GM12878 (cell line): ENCODE results near the gene TIMM29. TPM values are rescaled to one million over a fixed set of nuclear protein-coding genes. Genes with fewer than 3 reads are reported as not detected.

Experiments used
- ATAC-seq: fragments of 200-7000 bp; cut with Tn5 transposase; 3 replicates; pipeline ENCODE4 v1.9.1; 2020; ENCODE audit warnings: mild to moderate bottlenecking, moderate library complexity
- BruUV-seq: library from RNA; stranded (reverse); fragments of 400-500 nt; replicated peaks from 2 replicates; lab custom pipeline; 2021; lab: Mats Ljungman, UMichigan
- CTCF ChIA-PET: fragments of 300-600 bp; sonication (Branson Sonifier 250); formaldehyde crosslinking; extraction: SDS; loops from one replicate; lab custom pipeline; 2021; ENCODE audit warnings: inconsistent platforms; lab: Yijun Ruan, JAX
- POLR2A ChIA-PET: fragments of 350-600 bp; formaldehyde crosslinking; extraction: SDS; loops from one replicate; lab custom pipeline; 2021; ENCODE audit warnings: inconsistent platforms; lab: Charles Lee
- RAD21 ChIA-PET: fragments of 300-600 bp; sonication (Branson Sonifier 250); formaldehyde crosslinking; loops from one replicate; lab custom pipeline; 2023; ENCODE audit warnings: antibody characterized with exemption; ENCODE audit not compliant: unreplicated experiment; lab: Charles Lee
- SMC1A ChIA-PET: fragments of 300-600 bp; sonication (Branson Sonifier 250); formaldehyde crosslinking; loops from one replicate; lab custom pipeline; 2023; ENCODE audit not compliant: unreplicated experiment, uncharacterized antibody; lab: Charles Lee
- DNase-seq: peaks from one replicate; pipeline ENCODE4 v3.0.0-alpha.2; 2011; ENCODE audit warnings: low read depth, low spot score
- FAIRE-seq: peaks from 3 replicates; lab custom pipeline; 2011; peaks lifted over from hg19 to GRCh38; lab: Jason Lieb, UNC
- H2AFZ ChIP-seq: 2 replicates; pipeline ENCODE4 v1.6.0; 2011; ENCODE audit warnings: low read depth, low read length, control low read depth; ENCODE audit not compliant: control insufficient read depth
- H3K27ac ChIP-seq: 2 replicates; pipeline ENCODE4 v1.5.1; 2011; ENCODE audit warnings: control low read depth; ENCODE audit not compliant: control insufficient read depth, insufficient read depth
- H3K27me3 ChIP-seq, 2 experiments: replicated peaks in 1 of 2; 2 replicates each; pipeline versions ENCODE4 v1.6.0 to v1.6.1; 2011; ENCODE audit warnings: low read length in 1 of 2; ENCODE audit not compliant: control insufficient read depth in 2 of 2, insufficient read depth in 2 of 2
- H3K36me3 ChIP-seq, 2 experiments: 2 replicates each; pipeline ENCODE4 v1.5.1; 2011; ENCODE audit warnings: low read length in 1 of 2; ENCODE audit not compliant: control insufficient read depth in 2 of 2, insufficient read depth in 2 of 2
- H3K4me1 ChIP-seq: 2 replicates; pipeline ENCODE4 v1.6.1; 2011; ENCODE audit warnings: mild to moderate bottlenecking, low read length, moderate library complexity, mixed read lengths; ENCODE audit not compliant: control insufficient read depth, insufficient read depth
- H3K4me2 ChIP-seq: 2 replicates; pipeline ENCODE4 v1.6.0; 2011; ENCODE audit warnings: control low read depth; ENCODE audit not compliant: control insufficient read depth, insufficient read depth
- H3K4me3 ChIP-seq: fragments of 200-600 bp; sonication (generic); 2 replicates; pipeline ENCODE4 v1.5.1; 2016
- H3K79me2 ChIP-seq: 2 replicates; pipeline ENCODE4 v1.6.0; 2011; ENCODE audit warnings: low read length; ENCODE audit not compliant: control insufficient read depth, insufficient read depth
- H3K9ac ChIP-seq: 2 replicates; pipeline ENCODE4 v1.8.0; 2011; ENCODE audit warnings: low read length, control low read depth, mixed read lengths; ENCODE audit not compliant: control insufficient read depth, insufficient read depth
- H3K9me3 ChIP-seq: replicated peaks from 3 replicates; pipeline ENCODE4 v1.5.1; 2011; ENCODE audit warnings: mild to moderate bottlenecking, low read length; ENCODE audit not compliant: control insufficient read depth, insufficient read depth
- H4K20me1 ChIP-seq: 2 replicates; pipeline ENCODE4 v1.6.0; 2011; ENCODE audit not compliant: control insufficient read depth, insufficient read depth
- GABPA ChIP-seq: IDR thresholded peaks from 2 replicates; pipeline ENCODE4 v1.6.1; 2014; ENCODE audit warnings: antibody characterized with exemption, low read depth, mild to moderate bottlenecking, inconsistent platforms
- KLF5 ChIP-seq: fragments of 450-650 bp; IDR thresholded peaks from 2 replicates; pipeline ENCODE4 v1.6.1; 2014; ENCODE audit warnings: mild to moderate bottlenecking; ENCODE audit not compliant: partially characterized antibody
- POLR2A ChIP-seq: IDR thresholded peaks from 2 replicates; pipeline ENCODE4 v1.6.1; 2011; ENCODE audit warnings: low read depth, mild to moderate bottlenecking, low read length
- RFX5 ChIP-seq: IDR thresholded peaks from 2 replicates; pipeline ENCODE4 v1.6.1; 2011; ENCODE audit warnings: low read depth, low read length, improper control_type of control experiment
- ZNF622 ChIP-seq: fragments of 450-650 bp; IDR thresholded peaks from 2 replicates; pipeline ENCODE4 v1.6.1; 2017; ENCODE audit warnings: mild to moderate bottlenecking, inconsistent platforms
- WGBS: methylation state at CpG from one replicate; pipeline ENCODE4 v1.1.6; 2016; ENCODE audit warnings: low lambda C conversion rate; ENCODE audit not compliant: insufficient replicate concordance, insufficient coverage; ENCODE audit errors: missing lambda C conversion rate; 5-methylcytosine and 5-hydroxymethylcytosine counted together
- in situ Hi-C: fragments of 300-500 bp; cut with MboI; formaldehyde crosslinking; loops from 9 replicates; pipeline ENCODE4 v1.14.3; 2018; ENCODE audit warnings: mixed read lengths
- intact Hi-C: fragments of 100-400 bp; cut with micrococcal nuclease; formaldehyde crosslinking; loops from one replicate; pipeline ENCODE4 v1.14.2; 2022; ENCODE audit not compliant: unreplicated experiment
- polyA plus RNA-seq, 11 experiments: library from polyadenylated mRNA; depleted of rRNA in 4 of 11; unstranded in 6 of 11; stranded (reverse) in 5 of 11; fragments of >200 nt; fragmentation: Nextera tagmentation in 4 of 11; fragmentation: Illumina TruSeq in 1 of 11; extraction: Ambion mirVana in 4 of 11; extraction: Trizol in 1 of 11; gene quantifications; 1 replicate in 1 of 11; 2 replicates in 10 of 11; pipeline versions ENCODE4 v1.2.1 to v1.2.3, GENCODE V29; 2011 to 2016; ENCODE audit warnings: inconsistent platforms in 2 of 11, missing spikeins in 2 of 11, low read depth in 1 of 11
- total RNA-seq, 4 experiments: library from RNA; depleted of rRNA in 3 of 4; stranded (reverse); fragments of >200 nt in 3 of 4; fragmentation: Illumina TruSeq in 1 of 4; extraction: Trizol in 1 of 4; gene quantifications; 2 replicates each; pipeline versions ENCODE4 v1.2.1 to v1.2.3, GENCODE V29; 2013 to 2021

Gene TIMM29
- total and polyA plus RNA-seq, 10 of the 15 experiments (the other 5 are each of a cell fraction or from before 2014, with no cell fraction given): 2.4 to 27.9 (median 13.5) TPM

GRCh38 chr19:10977742-10978092 is 49.1 kb downstream of the TIMM29 start:
- Histone ChIP-seq H3K4me1 (peaks cover 30% of the 10 kb centered on the region), H3K9me3 (peaks cover 1% of the 10 kb centered on the region; the same call in 1 of the 3 replicates), H3K36me3 (peaks cover 8 to 11% of the 10 kb centered on the region in 2 experiments; a peak in 3 of 4 replicates), H3K4me3 (no peak overlapping the region), H3K9ac (no peak overlapping the region), H3K4me2 (no peak overlapping the region), H3K27ac (no peak overlapping the region), H3K79me2 (peaks cover 78% of the 10 kb centered on the region)
- DNase-seq: no peak
- ChIA-PET RAD21 (interaction anchor here (2.8 kb wide), 1 partner anchor 11 kb away, joined by 10 read pairs; no protein-coding TSS in a partner anchor), SMC1A (no interaction called here), POLR2A (no interaction called here), CTCF (no interaction called here)
- intact Hi-C loops (no loop called here), in situ Hi-C loops (no loop called here)
- ATAC-seq: no peak
- TF ChIP-seq GABPA (no peak), ZNF622 (no peak), KLF5 (no peak), RFX5 (no peak), POLR2A (0 out of 2 replicates have a peak, but pooled peaks have one; percentile 38)
- TF ChIP-seq, all 136 proteins: peak for 1
- FAIRE-seq: no peak
- Histone ChIP-seq H3K27me3 (no peaks in the 10 kb centered on the region), H2AFZ (no peak overlapping the region), H4K20me1 (peaks cover 4% of the 10 kb centered on the region)
- 50% methylated on average over 5 of the region's 5 CpGs for WGBS
- BruUV-seq: no TSS peak

Other genes starting within 250 kb of the TIMM29 start
Only the 7 nearest of the 9 such genes appear.
- 56.8 and 68.7 TPM in 2 replicates for gene DNM2, start 210.7 kb upstream of the TIMM29 start, total RNA-seq (2014; rRNA removed)
- 53.0 and 58.9 TPM in 2 replicates for gene DNM2, start 210.7 kb upstream of the TIMM29 start, total RNA-seq (2014; rRNA removed; fragmentation: Illumina TruSeq; extraction: Trizol)
- 128 and 146 TPM in 2 replicates for gene DNM2, start 210.7 kb upstream of the TIMM29 start, total RNA-seq (2021)
- gene DNM2, start 210.7 kb upstream of the TIMM29 start, polyA plus RNA-seq (2011; rRNA removed): 22.8 and 47.4 TPM in 2 replicates
- 54.5 and 69.2 TPM in 2 replicates for gene DNM2, start 210.7 kb upstream of the TIMM29 start, polyA plus RNA-seq (2014; fragmentation: Illumina TruSeq; extraction: Trizol)
- 1 to 10 TPM; 1.2 to 3.4 TPM for gene DNM2, start 210.7 kb upstream of the TIMM29 start, polyA plus RNA-seq (2014; fragmentation: Nextera tagmentation; extraction: Ambion mirVana)
- 93.1 and 113 TPM in 2 replicates for gene DNM2, start 210.7 kb upstream of the TIMM29 start, polyA plus RNA-seq (2014; rRNA removed)
- gene DNM2, start 210.7 kb upstream of the TIMM29 start, polyA plus RNA-seq (2016; fragmentation: Nextera tagmentation; extraction: Ambion mirVana): 100 to 1,000 TPM in 1 of 2 experiments, 10 to 100 TPM in 1; 98.3 to 100 TPM
- gene TMED1, start 92.6 kb upstream of the TIMM29 start, total RNA-seq (2014; rRNA removed): 14.9 TPM in 2 replicates
- 9.1 and 9.2 TPM in 2 replicates for gene TMED1, start 92.6 kb upstream of the TIMM29 start, total RNA-seq (2014; rRNA removed; fragmentation: Illumina TruSeq; extraction: Trizol)
- gene TMED1, start 92.6 kb upstream of the TIMM29 start, total RNA-seq (2021): 15.7 and 15.8 TPM in 2 replicates
- 11.2 and 15.7 TPM in 2 replicates for gene TMED1, start 92.6 kb upstream of the TIMM29 start, polyA plus RNA-seq (2011; rRNA removed)
- 2.6 and 4.1 TPM in 2 replicates for gene TMED1, start 92.6 kb upstream of the TIMM29 start, polyA plus RNA-seq (2014; fragmentation: Illumina TruSeq; extraction: Trizol)
- 1 to 10 TPM in 1 of 2 experiments, under 1 TPM in 1; 0.60 to 2.8 TPM for gene TMED1, start 92.6 kb upstream of the TIMM29 start, polyA plus RNA-seq (2014; fragmentation: Nextera tagmentation; extraction: Ambion mirVana)
- 9.8 and 12.2 TPM in 2 replicates for gene TMED1, start 92.6 kb upstream of the TIMM29 start, polyA plus RNA-seq (2014; rRNA removed)
- gene TMED1, start 92.6 kb upstream of the TIMM29 start, polyA plus RNA-seq (2016; fragmentation: Nextera tagmentation; extraction: Ambion mirVana): 10 to 100 TPM; 22.9 to 23.1 TPM
- 6.5 and 6.9 TPM in 2 replicates for gene C19orf38, start 80.4 kb upstream of the TIMM29 start, total RNA-seq (2014; rRNA removed)
- 7.5 and 7.6 TPM in 2 replicates for gene C19orf38, start 80.4 kb upstream of the TIMM29 start, total RNA-seq (2014; rRNA removed; fragmentation: Illumina TruSeq; extraction: Trizol)
- gene C19orf38, start 80.4 kb upstream of the TIMM29 start, total RNA-seq (2021): 5.3 and 6.5 TPM in 2 replicates
- gene C19orf38, start 80.4 kb upstream of the TIMM29 start, polyA plus RNA-seq (2011; rRNA removed): 1.8 and 3.0 TPM in 2 replicates
- gene C19orf38, start 80.4 kb upstream of the TIMM29 start, polyA plus RNA-seq (2014; fragmentation: Illumina TruSeq; extraction: Trizol): 2.4 and 6.0 TPM in 2 replicates
- gene C19orf38, start 80.4 kb upstream of the TIMM29 start, polyA plus RNA-seq (2014; fragmentation: Nextera tagmentation; extraction: Ambion mirVana): 1 to 10 TPM; 2.6 to 4.8 TPM
- 6.3 and 6.7 TPM in 2 replicates for gene C19orf38, start 80.4 kb upstream of the TIMM29 start, polyA plus RNA-seq (2014; rRNA removed)
- gene C19orf38, start 80.4 kb upstream of the TIMM29 start, polyA plus RNA-seq (2016; fragmentation: Nextera tagmentation; extraction: Ambion mirVana): 1 to 10 TPM; 4.2 to 4.8 TPM
- gene CARM1, start 57.3 kb upstream of the TIMM29 start, total RNA-seq (2014; rRNA removed): 44.0 and 56.8 TPM in 2 replicates
- gene CARM1, start 57.3 kb upstream of the TIMM29 start, total RNA-seq (2014; rRNA removed; fragmentation: Illumina TruSeq; extraction: Trizol): 26.8 and 30.9 TPM in 2 replicates
- gene CARM1, start 57.3 kb upstream of the TIMM29 start, total RNA-seq (2021): 115 and 116 TPM in 2 replicates
- 17.7 and 48.6 TPM in 2 replicates for gene CARM1, start 57.3 kb upstream of the TIMM29 start, polyA plus RNA-seq (2011; rRNA removed)
- gene CARM1, start 57.3 kb upstream of the TIMM29 start, polyA plus RNA-seq (2014; fragmentation: Illumina TruSeq; extraction: Trizol): 33.0 and 63.5 TPM in 2 replicates
- gene CARM1, start 57.3 kb upstream of the TIMM29 start, polyA plus RNA-seq (2014; fragmentation: Nextera tagmentation; extraction: Ambion mirVana): under 1 TPM; 0.45 to 0.49 TPM
- gene CARM1, start 57.3 kb upstream of the TIMM29 start, polyA plus RNA-seq (2014; rRNA removed): 95.6 and 113 TPM in 2 replicates
- 10 to 100 TPM; 10.1 to 12.0 TPM for gene CARM1, start 57.3 kb upstream of the TIMM29 start, polyA plus RNA-seq (2016; fragmentation: Nextera tagmentation; extraction: Ambion mirVana)
- 33.4 and 36.4 TPM in 2 replicates for gene YIPF2, start 172 bp upstream of the TIMM29 start, total RNA-seq (2014; rRNA removed)
- gene YIPF2, start 172 bp upstream of the TIMM29 start, total RNA-seq (2014; rRNA removed; fragmentation: Illumina TruSeq; extraction: Trizol): 10.6 and 14.9 TPM in 2 replicates
- gene YIPF2, start 172 bp upstream of the TIMM29 start, total RNA-seq (2021): 26.5 and 28.4 TPM in 2 replicates
- gene YIPF2, start 172 bp upstream of the TIMM29 start, polyA plus RNA-seq (2011; rRNA removed): 10.0 and 17.2 TPM in 2 replicates
- 1.8 and 8.1 TPM in 2 replicates for gene YIPF2, start 172 bp upstream of the TIMM29 start, polyA plus RNA-seq (2014; fragmentation: Illumina TruSeq; extraction: Trizol)
- 1 to 10 TPM in 1 of 2 experiments, under 1 TPM in 1; 0.92 to 3.9 TPM for gene YIPF2, start 172 bp upstream of the TIMM29 start, polyA plus RNA-seq (2014; fragmentation: Nextera tagmentation; extraction: Ambion mirVana)
- gene YIPF2, start 172 bp upstream of the TIMM29 start, polyA plus RNA-seq (2014; rRNA removed): 31.7 and 38.9 TPM in 2 replicates
- gene YIPF2, start 172 bp upstream of the TIMM29 start, polyA plus RNA-seq (2016; fragmentation: Nextera tagmentation; extraction: Ambion mirVana): 10 to 100 TPM; 18.1 to 19.6 TPM
- gene SMARCA4, start 32.2 kb downstream of the TIMM29 start, total RNA-seq (2014; rRNA removed): 82.0 and 85.3 TPM in 2 replicates
- 39.2 and 44.7 TPM in 2 replicates for gene SMARCA4, start 32.2 kb downstream of the TIMM29 start, total RNA-seq (2014; rRNA removed; fragmentation: Illumina TruSeq; extraction: Trizol)
- 153 and 175 TPM in 2 replicates for gene SMARCA4, start 32.2 kb downstream of the TIMM29 start, total RNA-seq (2021)
- gene SMARCA4, start 32.2 kb downstream of the TIMM29 start, polyA plus RNA-seq (2011; rRNA removed): 25.2 and 32.1 TPM in 2 replicates
- 34.9 and 63.5 TPM in 2 replicates for gene SMARCA4, start 32.2 kb downstream of the TIMM29 start, polyA plus RNA-seq (2014; fragmentation: Illumina TruSeq; extraction: Trizol)
- 10 to 100 TPM; 22.4 to 43.8 TPM for gene SMARCA4, start 32.2 kb downstream of the TIMM29 start, polyA plus RNA-seq (2014; fragmentation: Nextera tagmentation; extraction: Ambion mirVana)
- gene SMARCA4, start 32.2 kb downstream of the TIMM29 start, polyA plus RNA-seq (2014; rRNA removed): 51.2 and 76.8 TPM in 2 replicates
- gene SMARCA4, start 32.2 kb downstream of the TIMM29 start, polyA plus RNA-seq (2016; fragmentation: Nextera tagmentation; extraction: Ambion mirVana): 100 to 1,000 TPM in 1 of 2 experiments, 10 to 100 TPM in 1; 88.6 to 102 TPM
- gene LDLR, start 160.7 kb downstream of the TIMM29 start, total RNA-seq (2014; rRNA removed): 39.0 and 43.4 TPM in 2 replicates
- gene LDLR, start 160.7 kb downstream of the TIMM29 start, total RNA-seq (2014; rRNA removed; fragmentation: Illumina TruSeq; extraction: Trizol): 29.4 and 30.7 TPM in 2 replicates
- gene LDLR, start 160.7 kb downstream of the TIMM29 start, total RNA-seq (2021): 56.8 and 59.2 TPM in 2 replicates
- gene LDLR, start 160.7 kb downstream of the TIMM29 start, polyA plus RNA-seq (2011; rRNA removed): 19.4 and 42.8 TPM in 2 replicates
- gene LDLR, start 160.7 kb downstream of the TIMM29 start, polyA plus RNA-seq (2014; fragmentation: Illumina TruSeq; extraction: Trizol): 23.1 and 25.3 TPM in 2 replicates
- gene LDLR, start 160.7 kb downstream of the TIMM29 start, polyA plus RNA-seq (2014; fragmentation: Nextera tagmentation; extraction: Ambion mirVana): 10 to 100 TPM; 11.3 to 15.9 TPM
- gene LDLR, start 160.7 kb downstream of the TIMM29 start, polyA plus RNA-seq (2014; rRNA removed): 26.7 and 38.4 TPM in 2 replicates
- 10 to 100 TPM; 17.1 to 18.5 TPM for gene LDLR, start 160.7 kb downstream of the TIMM29 start, polyA plus RNA-seq (2016; fragmentation: Nextera tagmentation; extraction: Ambion mirVana)